HEK293 (cell line): ENCODE results near the gene NME1.

ENCODE experiments used
- EGR2 ChIP-seq: fragments of 450-650 bp; formaldehyde crosslinking; IDR thresholded peaks from 2 replicates; pipeline ENCODE4 v1.5.1; 2016; ENCODE audit warnings: low read depth, missing biosample characterization, missing genetic modification characterization
- FEZF1 ChIP-seq: fragments of 450-650 bp; formaldehyde crosslinking; IDR thresholded peaks from 2 replicates; pipeline ENCODE4 v1.5.1; 2016; ENCODE audit warnings: missing biosample characterization, missing genetic modification characterization
- GLIS2 ChIP-seq: fragments of 450-650 bp; formaldehyde crosslinking; IDR thresholded peaks from 2 replicates; pipeline ENCODE4 v1.5.1; 2016; ENCODE audit warnings: missing biosample characterization, missing genetic modification characterization
- HOXD13 ChIP-seq: sonication (generic); formaldehyde crosslinking; IDR thresholded peaks from 2 replicates; pipeline ENCODE4 v1.8.0; 2022; ENCODE audit warnings: missing genetic modification reagents, borderline replicate concordance
- INSM2 ChIP-seq: fragments of 450-650 bp; formaldehyde crosslinking; IDR thresholded peaks from 2 replicates; pipeline ENCODE4 v1.5.1; 2016; ENCODE audit warnings: missing biosample characterization, missing genetic modification characterization
- KLF7 ChIP-seq: fragments of 450-650 bp; formaldehyde crosslinking; IDR thresholded peaks from 2 replicates; pipeline ENCODE4 v1.5.1; 2016; ENCODE audit warnings: missing biosample characterization, missing genetic modification characterization, borderline replicate concordance
- OSR2 ChIP-seq: fragments of 450-650 bp; formaldehyde crosslinking; IDR thresholded peaks from 2 replicates; pipeline ENCODE4 v1.5.1; 2016; ENCODE audit warnings: missing biosample characterization, missing genetic modification characterization
- PATZ1 ChIP-seq: fragments of 450-650 bp; formaldehyde crosslinking; IDR thresholded peaks from 2 replicates; pipeline ENCODE4 v1.5.1; 2016; ENCODE audit warnings: missing biosample characterization, missing genetic modification characterization
- PRDM1 ChIP-seq: fragments of 450-650 bp; formaldehyde crosslinking; IDR thresholded peaks from 2 replicates; pipeline ENCODE4; 2016; ENCODE audit warnings: missing biosample characterization, missing genetic modification characterization
- PRDM4 ChIP-seq: fragments of 450-650 bp; formaldehyde crosslinking; IDR thresholded peaks from 2 replicates; pipeline ENCODE4 v1.5.1; 2017; ENCODE audit warnings: missing biosample characterization, missing genetic modification characterization
- SP3 ChIP-seq: fragments of 450-650 bp; formaldehyde crosslinking; IDR thresholded peaks from 2 replicates; pipeline ENCODE4 v1.5.1; 2016; ENCODE audit warnings: missing biosample characterization, missing genetic modification characterization
- YY2 ChIP-seq: fragments of 450-650 bp; formaldehyde crosslinking; IDR thresholded peaks from 2 replicates; pipeline ENCODE4 v1.5.1; 2016; ENCODE audit warnings: missing biosample characterization, missing genetic modification characterization
- ZBTB11 ChIP-seq: fragments of 450-650 bp; formaldehyde crosslinking; conservative IDR thresholded peaks from 2 replicates; pipeline ENCODE4 v1.5.1; 2016; ENCODE audit warnings: low read depth, missing biosample characterization, missing genetic modification characterization
- ZBTB49 ChIP-seq: fragments of 450-650 bp; formaldehyde crosslinking; IDR thresholded peaks from 2 replicates; pipeline ENCODE4 v1.5.1; 2016; ENCODE audit warnings: missing biosample characterization, missing genetic modification characterization, low read depth
- ZBTB7A ChIP-seq: fragments of 450-650 bp; formaldehyde crosslinking; IDR thresholded peaks from 2 replicates; pipeline ENCODE4 v1.5.1; 2016; ENCODE audit warnings: low read depth, missing biosample characterization, missing genetic modification characterization
- ZNF280C ChIP-seq: fragments of 450-650 bp; formaldehyde crosslinking; IDR thresholded peaks from 2 replicates; pipeline ENCODE4 v1.5.1; 2016; ENCODE audit warnings: missing biosample characterization, missing genetic modification characterization
- ZNF354C ChIP-seq: fragments of 450-650 bp; formaldehyde crosslinking; IDR thresholded peaks from 2 replicates; pipeline ENCODE4 v1.5.1; 2016; ENCODE audit warnings: missing biosample characterization, missing genetic modification characterization, low read depth, borderline replicate concordance
- ZNF394 ChIP-seq: fragments of 450-650 bp; formaldehyde crosslinking; IDR thresholded peaks from 2 replicates; pipeline ENCODE4 v1.5.1; 2016; ENCODE audit warnings: missing biosample characterization, missing genetic modification characterization, mild to moderate bottlenecking, moderate library complexity, borderline replicate concordance
- ZNF423 ChIP-seq: fragments of 450-650 bp; formaldehyde crosslinking; IDR thresholded peaks from 2 replicates; pipeline ENCODE4 v1.5.1; 2016; ENCODE audit warnings: missing biosample characterization, missing genetic modification characterization
- ZNF660 ChIP-seq: fragments of 450-650 bp; IDR thresholded peaks from 2 replicates; pipeline ENCODE4 v1.5.1; 2018; ENCODE audit warnings: missing biosample characterization, mild to moderate bottlenecking, missing genetic modification characterization
- ZNF776 ChIP-seq: fragments of 450-650 bp; formaldehyde crosslinking; IDR thresholded peaks from 2 replicates; pipeline ENCODE4 v1.5.0; 2017; ENCODE audit warnings: missing biosample characterization, missing genetic modification characterization, borderline replicate concordance
- ZSCAN4 ChIP-seq: fragments of 450-650 bp; formaldehyde crosslinking; IDR thresholded peaks from 2 replicates; pipeline ENCODE4 v1.5.1; 2017; ENCODE audit warnings: missing biosample characterization, missing genetic modification characterization

The NME1 gene

GRCh38 chr17:51153210-51154072 lies at the start of gene NME1 (continued):
- TF ChIP-seq PATZ1 (peak; percentile 72; the same call in 1 of the 2 replicates), KLF7 (peak; percentile 99), ZNF354C (tag by site-specific recombination) (no peak), ZNF394 (tag by site-specific recombination) (peak; percentile 95), SP3 (tag by site-specific recombination) (peak; percentile 96), ZBTB7A (peak; percentile 96), EGR2 (tag by site-specific recombination) (peak; percentile 99), FEZF1 (tag by site-specific recombination) (peak; percentile 79), HOXD13 (CRISPR knock-in tag) (no peak; the same call in 1 of the 2 replicates), ZNF776 (no peak), INSM2 (tag by site-specific recombination) (peak; percentile 97), PRDM1 (peak; percentile 66), ZSCAN4 (peak; percentile 80), ZBTB11 (tag by site-specific recombination) (peak; percentile 100), ZNF423 (tag by site-specific recombination) (peak; percentile 44; the same call in 1 of the 2 replicates), PRDM4 (tag by site-specific recombination) (peak; percentile 84), ZBTB49 (tag by site-specific recombination) (0 out of 2 replicates have a peak, but pooled peaks have one; percentile 10), OSR2 (tag by site-specific recombination) (peak; percentile 38; the same call in 1 of the 2 replicates), ZNF280C (tag by site-specific recombination) (no peak), GLIS2 (tag by site-specific recombination) (no peak; the same call in 1 of the 2 replicates), YY2 (tag by site-specific recombination) (peak; percentile 88), ZNF660 (tag by site-specific recombination) (peak; percentile 100)
